ENCODE measurements around the gene ATM.

Gene ATM, protein sequence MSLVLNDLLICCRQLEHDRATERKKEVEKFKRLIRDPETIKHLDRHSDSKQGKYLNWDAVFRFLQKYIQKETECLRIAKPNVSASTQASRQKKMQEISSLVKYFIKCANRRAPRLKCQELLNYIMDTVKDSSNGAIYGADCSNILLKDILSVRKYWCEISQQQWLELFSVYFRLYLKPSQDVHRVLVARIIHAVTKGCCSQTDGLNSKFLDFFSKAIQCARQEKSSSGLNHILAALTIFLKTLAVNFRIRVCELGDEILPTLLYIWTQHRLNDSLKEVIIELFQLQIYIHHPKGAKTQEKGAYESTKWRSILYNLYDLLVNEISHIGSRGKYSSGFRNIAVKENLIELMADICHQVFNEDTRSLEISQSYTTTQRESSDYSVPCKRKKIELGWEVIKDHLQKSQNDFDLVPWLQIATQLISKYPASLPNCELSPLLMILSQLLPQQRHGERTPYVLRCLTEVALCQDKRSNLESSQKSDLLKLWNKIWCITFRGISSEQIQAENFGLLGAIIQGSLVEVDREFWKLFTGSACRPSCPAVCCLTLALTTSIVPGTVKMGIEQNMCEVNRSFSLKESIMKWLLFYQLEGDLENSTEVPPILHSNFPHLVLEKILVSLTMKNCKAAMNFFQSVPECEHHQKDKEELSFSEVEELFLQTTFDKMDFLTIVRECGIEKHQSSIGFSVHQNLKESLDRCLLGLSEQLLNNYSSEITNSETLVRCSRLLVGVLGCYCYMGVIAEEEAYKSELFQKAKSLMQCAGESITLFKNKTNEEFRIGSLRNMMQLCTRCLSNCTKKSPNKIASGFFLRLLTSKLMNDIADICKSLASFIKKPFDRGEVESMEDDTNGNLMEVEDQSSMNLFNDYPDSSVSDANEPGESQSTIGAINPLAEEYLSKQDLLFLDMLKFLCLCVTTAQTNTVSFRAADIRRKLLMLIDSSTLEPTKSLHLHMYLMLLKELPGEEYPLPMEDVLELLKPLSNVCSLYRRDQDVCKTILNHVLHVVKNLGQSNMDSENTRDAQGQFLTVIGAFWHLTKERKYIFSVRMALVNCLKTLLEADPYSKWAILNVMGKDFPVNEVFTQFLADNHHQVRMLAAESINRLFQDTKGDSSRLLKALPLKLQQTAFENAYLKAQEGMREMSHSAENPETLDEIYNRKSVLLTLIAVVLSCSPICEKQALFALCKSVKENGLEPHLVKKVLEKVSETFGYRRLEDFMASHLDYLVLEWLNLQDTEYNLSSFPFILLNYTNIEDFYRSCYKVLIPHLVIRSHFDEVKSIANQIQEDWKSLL (N-terminal part only)

DNA sequence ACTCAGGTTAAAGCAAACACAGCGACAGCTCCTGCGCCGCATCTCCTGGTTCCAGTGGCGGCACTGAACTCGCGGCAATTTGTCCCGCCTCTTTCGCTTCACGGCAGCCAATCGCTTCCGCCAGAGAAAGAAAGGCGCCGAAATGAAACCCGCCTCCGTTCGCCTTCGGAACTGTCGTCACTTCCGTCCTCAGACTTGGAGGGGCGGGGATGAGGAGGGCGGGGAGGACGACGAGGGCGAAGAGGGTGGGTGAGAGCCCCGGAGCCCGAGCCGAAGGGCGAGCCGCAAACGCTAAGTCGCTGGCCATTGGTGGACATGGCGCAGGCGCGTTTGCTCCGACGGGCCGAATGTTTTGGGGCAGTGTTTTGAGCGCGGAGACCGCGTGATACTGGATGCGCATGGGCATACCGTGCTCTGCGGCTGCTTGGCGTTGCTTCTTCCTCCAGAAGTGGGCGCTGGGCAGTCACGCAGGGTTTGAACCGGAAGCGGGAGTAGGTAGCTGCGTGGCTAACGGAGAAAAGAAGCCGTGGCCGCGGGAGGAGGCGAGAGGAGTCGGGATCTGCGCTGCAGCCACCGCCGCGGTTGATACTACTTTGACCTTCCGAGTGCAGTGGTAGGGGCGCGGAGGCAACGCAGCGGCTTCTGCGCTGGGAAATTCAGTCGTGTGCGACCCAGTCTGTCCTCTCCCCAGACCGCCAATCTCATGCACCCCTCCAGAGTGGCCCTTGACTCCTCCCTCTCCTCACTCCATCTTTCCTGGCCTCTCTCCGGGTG, at the start of gene ATM, which contains the start of gene NPAT:
Gene ATM, plus strand, starts transcription at position 494 of the 774 bp plus-strand sequence. CDS start 4,558 bp downstream, outside the sequence.
Gene NPAT, minus strand, starts transcription at position 65 of the 774 bp plus-strand sequence. CDS start 102 bp downstream, outside the sequence.
- H3K36me3 ChIP-seq (replicated peaks): no peaks in the 10 kb centered on the region
- H3K27ac ChIP-seq: peak within 1 kb of the TSS; percentile 82
- TF ChIP-seq, protein P1, sequence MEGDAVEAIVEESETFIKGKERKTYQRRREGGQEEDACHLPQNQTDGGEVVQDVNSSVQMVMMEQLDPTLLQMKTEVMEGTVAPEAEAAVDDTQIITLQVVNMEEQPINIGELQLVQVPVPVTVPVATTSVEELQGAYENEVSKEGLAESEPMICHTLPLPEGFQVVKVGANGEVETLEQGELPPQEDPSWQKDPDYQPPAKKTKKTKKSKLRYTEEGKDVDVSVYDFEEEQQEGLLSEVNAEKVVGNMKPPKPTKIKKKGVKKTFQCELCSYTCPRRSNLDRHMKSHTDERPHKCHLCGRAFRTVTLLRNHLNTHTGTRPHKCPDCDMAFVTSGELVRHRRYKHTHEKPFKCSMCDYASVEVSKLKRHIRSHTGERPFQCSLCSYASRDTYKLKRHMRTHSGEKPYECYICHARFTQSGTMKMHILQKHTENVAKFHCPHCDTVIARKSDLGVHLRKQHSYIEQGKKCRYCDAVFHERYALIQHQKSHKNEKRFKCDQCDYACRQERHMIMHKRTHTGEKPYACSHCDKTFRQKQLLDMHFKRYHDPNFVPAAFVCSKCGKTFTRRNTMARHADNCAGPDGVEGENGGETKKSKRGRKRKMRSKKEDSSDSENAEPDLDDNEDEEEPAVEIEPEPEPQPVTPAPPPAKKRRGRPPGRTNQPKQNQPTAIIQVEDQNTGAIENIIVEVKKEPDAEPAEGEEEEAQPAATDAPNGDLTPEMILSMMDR (IDR thresholded peaks at IDR 0.05; ENCODE audit: low read depth, low read length, missing control alignments): peak; percentile 89
- peak; percentile 99 for DNase-seq
- H3K27me3 ChIP-seq (replicated peaks): no peaks in the 10 kb centered on the region
- in situ Hi-C loops (cut with HindIII; ENCODE audit: low pct_ligation_motif_present, low sequenced_read_pairs): no loop called here
- peak within 1 kb of the TSS; percentile 93 for H3K4me3 ChIP-seq (ENCODE audit: low read depth, low read length)

GRCh38 chr11:108177570-108177969, 45.3 kb upstream of the ATM start:
- Histone ChIP-seq H3K4me3 (ENCODE audit: low read depth, low read length) (no peak overlapping the region), H3K27me3 (replicated peaks) (no peaks in the 10 kb centered on the region), H3K36me3 (replicated peaks) (peaks cover 8% of the 10 kb centered on the region), H3K27ac (no peak overlapping the region)
- no peak for DNase-seq
- in situ Hi-C loops (cut with HindIII; ENCODE audit: low pct_ligation_motif_present, low sequenced_read_pairs): no loop called here
- TF ChIP-seq, protein P1 (IDR thresholded peaks at IDR 0.05; ENCODE audit: low read depth, low read length, missing control alignments): no peak

- in situ Hi-C loops (cut with HindIII; ENCODE audit: low pct_ligation_motif_present, low sequenced_read_pairs): no loop called here
- Histone ChIP-seq H3K27ac (no peak overlapping the region), H3K4me3 (ENCODE audit: low read depth, low read length) (no peak overlapping the region), H3K36me3 (replicated peaks) (peaks cover 9% of the 10 kb centered on the region), H3K27me3 (replicated peaks) (no peaks in the 10 kb centered on the region)
- TF ChIP-seq, protein P1 (IDR thresholded peaks at IDR 0.05; ENCODE audit: low read depth, low read length, missing control alignments): no peak
- DNase-seq: no peak
Measured at GRCh38 chr11:108193725-108194124, 29.1 kb upstream of the ATM start.

GRCh38 chr11:108196901-108197300, 26.0 kb upstream of the ATM start:
- TF ChIP-seq, protein P1 (IDR thresholded peaks at IDR 0.05; ENCODE audit: low read depth, low read length, missing control alignments): no peak
- no peak for DNase-seq
- peaks cover 3% of the 10 kb centered on the region for H3K36me3 ChIP-seq (replicated peaks)
- no peak overlapping the region for H3K4me3 ChIP-seq (ENCODE audit: low read depth, low read length)
- H3K27me3 ChIP-seq (replicated peaks): no peaks in the 10 kb centered on the region
- in situ Hi-C loops (cut with HindIII; ENCODE audit: low pct_ligation_motif_present, low sequenced_read_pairs): no loop called here
- H3K27ac ChIP-seq: no peak overlapping the region

DNA sequence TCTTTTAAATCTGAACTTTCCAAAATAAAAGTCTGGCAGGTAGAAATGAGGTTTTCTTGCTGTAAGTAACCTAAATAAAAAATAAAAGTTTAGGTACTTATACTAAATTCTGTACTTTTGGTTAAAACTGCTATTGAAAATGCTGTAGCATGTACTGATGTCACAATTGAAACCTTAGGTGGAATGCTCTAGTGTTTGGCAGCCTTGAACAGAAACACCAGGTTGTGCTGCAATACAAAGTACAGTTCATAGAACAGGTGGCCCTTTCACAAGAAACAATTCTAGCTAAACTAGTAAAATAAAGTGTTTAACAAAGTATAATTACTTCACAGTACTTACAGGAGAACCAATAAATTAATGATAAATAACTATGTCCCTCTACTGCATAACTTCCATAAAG, 25.5 kb upstream of the ATM start:
- Histone ChIP-seq H3K27ac (no peak overlapping the region), H3K4me3 (ENCODE audit: low read depth, low read length) (no peak overlapping the region), H3K27me3 (replicated peaks) (no peaks in the 10 kb centered on the region), H3K36me3 (replicated peaks) (no peaks in the 10 kb centered on the region)
- DNase-seq: no peak
- TF ChIP-seq, protein P1 (IDR thresholded peaks at IDR 0.05; ENCODE audit: low read depth, low read length, missing control alignments): no peak
- in situ Hi-C loops (cut with HindIII; ENCODE audit: low pct_ligation_motif_present, low sequenced_read_pairs): no loop called here

Measured in brain microvascular endothelial cell (primary cell).